Mesothelial cell of epicardium (in vitro differentiated cells): Measurements from ENCODE around the gene EPS15. TPM values are rescaled to one million over a fixed set of nuclear protein-coding genes. Genes with fewer than 3 reads are reported as not detected.
A peak's percentile ranks its signal among the peaks of the same experiment; 100 is the strongest.

Source experiments
- DNase-seq, 2 experiments: peaks; one replicate each; pipeline ENCODE4 v3.0.0; 2021; ENCODE audit warnings: low spot score in 2 of 2; ENCODE audit not compliant: unreplicated experiment in 2 of 2
- H3K27ac Mint-ChIP-seq: 2 replicates; pipeline ENCODE4 v1.8.0; 2021; ENCODE audit warnings: mixed read lengths
- H3K27me3 Mint-ChIP-seq: 2 replicates; pipeline ENCODE4 v1.8.0; 2021; ENCODE audit warnings: low read depth, mixed read lengths
- H3K36me3 Mint-ChIP-seq: 2 replicates; pipeline ENCODE4 v1.8.0; 2021; ENCODE audit warnings: mixed read lengths
- H3K4me1 Mint-ChIP-seq: 2 replicates; pipeline ENCODE4 v1.8.0; 2021; ENCODE audit warnings: mixed read lengths
- H3K4me3 Mint-ChIP-seq: 2 replicates; pipeline ENCODE4 v1.8.0; 2021; ENCODE audit warnings: mild to moderate bottlenecking, moderate library complexity, mixed read lengths
- H3K9me3 Mint-ChIP-seq: 2 replicates; pipeline ENCODE4 v1.8.0; 2021; ENCODE audit warnings: mixed read lengths
- CTCF ChIP-seq: fragments of 200-600 bp; sonication (generic); IDR thresholded peaks from one replicate; pipeline ENCODE4 v1.5.0; 2021; ENCODE audit warnings: antibody characterized with exemption; ENCODE audit not compliant: unreplicated experiment
- total RNA-seq: library from RNA; stranded (reverse); gene quantifications from 3 replicates; pipeline ENCODE4 v1.2.1, GENCODE V29; 2021

EPS15 gene
- total RNA-seq, 1 donor from 2014 or later, result 52.5 TPM

- Mint-ChIP-seq H3K36me3 (no peaks in the 10 kb centered on the region), H3K27ac (peak overlapping the region; percentile 91), H3K27me3 (no peaks in the 10 kb centered on the region), H3K4me1 (peaks cover 38% of the 10 kb centered on the region), H3K4me3 (peak overlapping the region; percentile 85), H3K9me3 (no peaks in the 10 kb centered on the region)
- DNase-seq, result no peak
- no peak for TF ChIP-seq CTCF
Measured at GRCh38 chr1:51517361-51518032, 1.6 kb downstream of the EPS15 start.

- DNase-seq, result no peak
- H3K4me1 Mint-ChIP-seq, result peaks cover 38% of the 10 kb centered on the region
- H3K27me3 Mint-ChIP-seq, result no peaks in the 10 kb centered on the region
- H3K36me3 Mint-ChIP-seq, result no peaks in the 10 kb centered on the region
- H3K9me3 Mint-ChIP-seq, result no peaks in the 10 kb centered on the region
- TF ChIP-seq CTCF, result no peak
- H3K4me3 Mint-ChIP-seq, result no peak overlapping the region
- H3K27ac Mint-ChIP-seq, result peak overlapping the region; percentile 43
Measured at GRCh38 chr1:51516649-51517158, 2.4 kb downstream of the EPS15 start.

- no peaks in the 10 kb centered on the region for H3K27me3 Mint-ChIP-seq
- no peak overlapping the region for H3K4me3 Mint-ChIP-seq
- peaks cover 38% of the 10 kb centered on the region for H3K4me1 Mint-ChIP-seq
- H3K36me3 Mint-ChIP-seq, result no peaks in the 10 kb centered on the region
- H3K27ac Mint-ChIP-seq, result peak overlapping the region; percentile 50
- no peak for DNase-seq
- no peaks in the 10 kb centered on the region for H3K9me3 Mint-ChIP-seq
- no peak for TF ChIP-seq CTCF
Measured at GRCh38 chr1:51515982-51516648, 3.0 kb downstream of the EPS15 start.

GRCh38 chr1:51515312-51515960, 3.6 kb downstream of the EPS15 start:
- no peak for DNase-seq
- no peaks in the 10 kb centered on the region for H3K36me3 Mint-ChIP-seq
- TF ChIP-seq CTCF, result no peak
- H3K27me3 Mint-ChIP-seq, result no peaks in the 10 kb centered on the region
- no peaks in the 10 kb centered on the region for H3K9me3 Mint-ChIP-seq
- H3K27ac Mint-ChIP-seq, result peak overlapping the region; percentile 50
- peaks cover 38% of the 10 kb centered on the region for H3K4me1 Mint-ChIP-seq
- no peak overlapping the region for H3K4me3 Mint-ChIP-seq

- H3K9me3 Mint-ChIP-seq, result no peaks in the 10 kb centered on the region
- no peaks in the 10 kb centered on the region for H3K36me3 Mint-ChIP-seq
- no peak overlapping the region for H3K4me3 Mint-ChIP-seq
- H3K4me1 Mint-ChIP-seq, result peaks cover 41% of the 10 kb centered on the region
- no peak for DNase-seq
- H3K27ac Mint-ChIP-seq, result peak overlapping the region; percentile 68
- TF ChIP-seq CTCF, result no peak
- no peaks in the 10 kb centered on the region for H3K27me3 Mint-ChIP-seq
Measured at GRCh38 chr1:51514733-51515132, 4.3 kb downstream of the EPS15 start.
